Endothelial cell of umbilical vein (primary cell): ENCODE data around the gene RCAN1. TPM values are rescaled to one million over a fixed set of nuclear protein-coding genes. Genes with fewer than 3 reads are reported as not detected.

Experiments used
- BruUV-seq: library from RNA; stranded (reverse); fragments of 400-500 nt; replicated peaks from 2 replicates; lab custom pipeline; 2021; lab: Mats Ljungman, UMichigan
- CTCF ChIA-PET: fragments of 300-600, 350-600 bp; sonication (Branson Sonifier 250); formaldehyde crosslinking; loops from one replicate; lab custom pipeline; 2021; ENCODE audit warnings: antibody characterized with exemption, inconsistent platforms; lab: Charles Lee
- POLR2A ChIA-PET: fragments of 300-600, 350-600 bp; sonication (Branson Sonifier 250); formaldehyde crosslinking; loops from one replicate; lab custom pipeline; 2021; ENCODE audit warnings: antibody characterized with exemption, inconsistent platforms; lab: Charles Lee
- DNase-seq: peaks from one replicate; pipeline ENCODE4 v3.0.0-alpha.2; 2011; ENCODE audit warnings: low read depth, low spot score
- FAIRE-seq: peaks from 2 replicates; lab custom pipeline; 2011; peaks lifted over from hg19 to GRCh38; lab: Jason Lieb, UNC
- H2AFZ ChIP-seq: 2 replicates; pipeline ENCODE4 v1.6.0; 2012; ENCODE audit warnings: low read depth, low read length, control low read depth, inconsistent platforms
- H3K27ac ChIP-seq: 2 replicates; pipeline ENCODE4 v1.5.1; 2011; ENCODE audit warnings: low read depth, mild to moderate bottlenecking, control low read depth, low read length, moderate library complexity; ENCODE audit not compliant: insufficient read depth
- H3K27me3 ChIP-seq, 2 experiments: 2 replicates each; pipeline versions ENCODE4 v1.6.0 to v1.6.1; 2011; ENCODE audit warnings: low read length in 2 of 2, mixed read lengths in 1 of 2; ENCODE audit not compliant: control insufficient read depth in 2 of 2, insufficient read depth in 2 of 2
- H3K36me3 ChIP-seq, 2 experiments: 2 replicates in 1 of 2; 3 replicates in 1 of 2; pipeline ENCODE4 v1.5.1; 2011; ENCODE audit warnings: low read length in 2 of 2, mild to moderate bottlenecking in 1 of 2, moderate library complexity in 1 of 2; ENCODE audit not compliant: control insufficient read depth in 2 of 2, insufficient read depth in 2 of 2; ENCODE audit errors: extremely low read depth in 1 of 2
- H3K4me1 ChIP-seq: 3 replicates; pipeline ENCODE4 v1.5.1; 2011; ENCODE audit warnings: mild to moderate bottlenecking, low read length; ENCODE audit not compliant: control insufficient read depth, insufficient read depth; ENCODE audit errors: extremely low read depth
- H3K4me2 ChIP-seq: 2 replicates; pipeline ENCODE4 v1.6.1; 2011; ENCODE audit warnings: low read length, control low read depth, mixed read lengths; ENCODE audit not compliant: insufficient read depth
- H3K4me3 ChIP-seq, 3 experiments: fragments of 200-600 bp in 1 of 3; sonication (generic), shearing (Covaris generic) in 1 of 3; replicated peaks in 1 of 3; 2 replicates each; pipeline ENCODE4 v1.5.1; 2011 to 2016; ENCODE audit warnings: control low read depth in 3 of 3, low read length in 3 of 3, mild to moderate bottlenecking in 2 of 3, inconsistent platforms in 1 of 3, low read depth in 1 of 3, moderate library complexity in 1 of 3; ENCODE audit not compliant: insufficient read depth in 1 of 3
- H3K79me2 ChIP-seq: 2 replicates; pipeline ENCODE4 v1.6.0; 2012; ENCODE audit warnings: low read length, inconsistent platforms; ENCODE audit not compliant: control insufficient read depth, insufficient read depth
- H3K9ac ChIP-seq: replicated peaks from 2 replicates; pipeline ENCODE3; 2011; ENCODE audit warnings: low read length, control low read depth; ENCODE audit not compliant: insufficient read depth; ENCODE audit errors: extremely low read depth
- H3K9me1 ChIP-seq: replicated peaks from 3 replicates; pipeline ENCODE4 v1.6.0; 2011; ENCODE audit warnings: mild to moderate bottlenecking, low read length; ENCODE audit not compliant: control insufficient read depth, insufficient read depth; ENCODE audit errors: extremely low read depth
- H3K9me3 ChIP-seq: replicated peaks from 2 replicates; pipeline ENCODE4 v1.5.1; 2012; ENCODE audit warnings: low read length, inconsistent platforms; ENCODE audit not compliant: control insufficient read depth, insufficient read depth
- H4K20me1 ChIP-seq: replicated peaks from 2 replicates; pipeline ENCODE3; 2011; ENCODE audit warnings: mild to moderate bottlenecking, low read length; ENCODE audit not compliant: control insufficient read depth, insufficient read depth; ENCODE audit errors: extremely low read depth
- CTCF ChIP-seq, 2 donors: IDR thresholded peaks; 1 replicate in 1 of 2; 2 replicates in 1 of 2; pipeline ENCODE4 v1.5.1; 2011; ENCODE audit warnings: low read length in 2 of 2, mild to moderate bottlenecking in 2 of 2, moderate library complexity in 2 of 2, control low read depth in 1 of 2, inconsistent platforms in 1 of 2, low read depth in 1 of 2; ENCODE audit not compliant: insufficient read depth in 1 of 2; ENCODE audit errors: extremely low read depth in 1 of 2
- EZH2 ChIP-seq: IDR thresholded peaks from 2 replicates; pipeline ENCODE4 v1.6.1; 2012; ENCODE audit warnings: borderline replicate concordance, low read depth, mild to moderate bottlenecking, moderate library complexity, low read length, inconsistent platforms; ENCODE audit not compliant: severe bottlenecking
- FOS ChIP-seq: IDR thresholded peaks from 2 replicates; pipeline ENCODE4 v1.6.1; 2011; ENCODE audit warnings: mild to moderate bottlenecking, low read length, moderate library complexity, borderline replicate concordance; ENCODE audit not compliant: insufficient read depth
- GATA2 ChIP-seq: IDR thresholded peaks from 2 replicates; pipeline ENCODE4 v1.7.0; 2011; ENCODE audit warnings: low read depth, mild to moderate bottlenecking, moderate library complexity, mixed read lengths, low read length; ENCODE audit not compliant: insufficient read length, insufficient read depth
- JUN ChIP-seq: IDR thresholded peaks from 2 replicates; pipeline ENCODE4 v1.6.1; 2011; ENCODE audit warnings: borderline replicate concordance, low read depth; ENCODE audit not compliant: insufficient read length, insufficient read depth
- MYC ChIP-seq: IDR thresholded peaks from one replicate; pipeline ENCODE4 v1.6.1; 2011; ENCODE audit warnings: mild to moderate bottlenecking, low read depth, low read length
- POLR2A ChIP-seq: IDR thresholded peaks from 2 replicates; pipeline ENCODE4 v1.6.1; 2012; ENCODE audit warnings: low read depth, mild to moderate bottlenecking, control low read depth, low read length
- POLR2AphosphoS5 ChIP-seq: IDR thresholded peaks from 2 replicates; pipeline ENCODE4 v1.6.1; 2012; ENCODE audit warnings: low read depth, mild to moderate bottlenecking, control low read depth, low read length, moderate library complexity; ENCODE audit not compliant: insufficient read depth
- dilution Hi-C: fragments of 300-500 bp; cut with MboI; formaldehyde crosslinking; loops from one replicate; pipeline ENCODE4 v1.15.0; 2019; ENCODE audit warnings: low sequenced_read_pairs; ENCODE audit not compliant: extremely low pct_ligation_motif_present
- intact Hi-C: fragments of 100-400 bp; cut with micrococcal nuclease; formaldehyde crosslinking; loops from one replicate; pipeline ENCODE4 v1.10.0; 2022
- polyA plus RNA-seq, 4 experiments: library from polyadenylated mRNA; depleted of rRNA in 3 of 4; stranded (reverse) in 3 of 4; unstranded in 1 of 4; fragments of >200 nt; gene quantifications; 2 replicates each; pipeline versions ENCODE4 v1.2.1 to v1.2.3, GENCODE V29; 2011 to 2012; ENCODE audit warnings: missing spikeins in 1 of 4
- total RNA-seq: library from RNA; stranded (reverse); gene quantifications from 2 replicates; pipeline ENCODE4 v1.2.3, GENCODE V29; 2021
- TF ChIP-seq, protein P1 (sequence below): IDR thresholded peaks from 2 replicates; pipeline ENCODE4 v1.6.1; 2011; ENCODE audit not compliant: insufficient read depth, insufficient read length

RCAN1 gene
- total and polyA plus RNA-seq, 2 donors (not counting 3 experiments of a cell fraction or from before 2014, with no cell fraction given), result 9.7 to 16.5 TPM

DNA sequence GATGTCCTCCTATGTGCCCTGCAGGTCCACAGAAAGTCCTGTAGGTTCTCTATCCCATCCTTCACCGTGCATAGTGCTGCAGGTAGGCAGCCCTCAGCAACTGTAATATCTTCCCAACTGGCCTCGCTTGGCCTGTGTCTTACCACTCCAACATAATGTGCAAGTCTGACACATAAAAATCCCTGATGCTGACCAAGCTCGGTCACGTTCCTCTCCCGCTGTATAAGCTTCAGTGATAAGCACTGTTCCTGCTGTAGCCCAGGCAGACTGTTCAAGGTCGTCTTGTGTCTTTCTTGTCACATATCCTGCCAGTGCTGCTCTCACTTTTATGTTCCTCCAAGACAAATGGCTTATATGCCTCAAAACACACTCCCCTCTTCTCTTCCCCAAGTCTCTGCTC, 83.5 kb downstream of the RCAN1 start:
- no peak overlapping the region for H3K9ac ChIP-seq
- dilution Hi-C loops (no loop called here), intact Hi-C loops (no loop called here)
- H2AFZ ChIP-seq, result no peak overlapping the region
- ChIA-PET POLR2A (no interaction called here), CTCF (interaction anchor here (1.2 to 2.9 kb wide), 4 partner anchors 10 to 71 kb away, joined by 3 to 6 read pairs (median 5); no protein-coding TSS in a partner anchor)
- H3K9me1 ChIP-seq, result no peaks in the 10 kb centered on the region
- H3K27me3 ChIP-seq, result no peaks in the 10 kb centered on the region
- TF ChIP-seq POLR2A, result no peak
- TF ChIP-seq JUN, result no peak
- TF ChIP-seq FOS, result no peak
- no peak for TF ChIP-seq EZH2
- no peak for TF ChIP-seq CTCF (IDR thresholded peaks at IDR 0.05; ENCODE audit: extremely low read depth in 1 of 2, insufficient read depth in 1 of 2, low read depth in 1 of 2, low read length in 2 of 2)
- TF ChIP-seq, protein P1, sequence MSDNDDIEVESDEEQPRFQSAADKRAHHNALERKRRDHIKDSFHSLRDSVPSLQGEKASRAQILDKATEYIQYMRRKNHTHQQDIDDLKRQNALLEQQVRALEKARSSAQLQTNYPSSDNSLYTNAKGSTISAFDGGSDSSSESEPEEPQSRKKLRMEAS, result no peak
- TF ChIP-seq POLR2AphosphoS5, result no peak
- no peak for TF ChIP-seq MYC
- TF ChIP-seq GATA2, result no peak
- no peaks in the 10 kb centered on the region for H3K9me3 ChIP-seq
- H3K4me3 ChIP-seq, result no peak overlapping the region
- no TSS peak for BruUV-seq
- H3K36me3 ChIP-seq, result no peaks in the 10 kb centered on the region
- H3K4me1 ChIP-seq, result peaks cover 7% of the 10 kb centered on the region
- no peaks in the 10 kb centered on the region for H4K20me1 ChIP-seq
- H3K79me2 ChIP-seq, result no peaks in the 10 kb centered on the region
- no peak overlapping the region for H3K27ac ChIP-seq
- DNase-seq (peak; percentile 26), FAIRE-seq (no peak)
- H3K4me2 ChIP-seq, result no peak overlapping the region
